GM19467 (cell line): ENCODE results near the gene TCFL5.

Experiments
- ATAC-seq: cut with Tn5 transposase; IDR thresholded peaks from one replicate; pipeline ENCODE4 v1.9.1; 2021; ENCODE audit warnings: mild to moderate bottlenecking, moderate library complexity; ENCODE audit not compliant: unreplicated experiment

TCFL5 gene

DNA sequence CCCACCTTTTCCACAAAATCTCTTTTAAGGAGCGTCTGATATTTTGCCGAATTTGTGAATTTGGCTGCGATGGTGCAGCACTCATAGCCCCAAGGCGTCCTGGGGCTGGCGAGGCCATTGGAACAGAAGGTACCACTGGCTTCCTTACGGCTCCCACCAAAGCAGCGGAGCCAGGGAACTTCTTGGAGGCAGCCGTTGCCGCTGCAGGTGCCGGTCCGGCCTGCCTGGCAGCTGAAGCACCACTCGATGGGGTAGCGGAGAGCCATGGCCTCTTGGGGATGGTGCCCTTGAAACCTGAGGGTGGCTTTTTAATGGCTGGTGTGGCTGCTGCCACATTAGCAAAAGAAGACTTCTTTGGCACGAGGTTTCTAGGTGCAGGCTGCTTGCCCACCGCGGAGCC lies 34.9 kb upstream of the TCFL5 start:
- no peak for ATAC-seq

- ATAC-seq = no peak
Measured at GRCh38 chr20:62895539-62895938, 33.9 kb upstream of the TCFL5 start.

DNA sequence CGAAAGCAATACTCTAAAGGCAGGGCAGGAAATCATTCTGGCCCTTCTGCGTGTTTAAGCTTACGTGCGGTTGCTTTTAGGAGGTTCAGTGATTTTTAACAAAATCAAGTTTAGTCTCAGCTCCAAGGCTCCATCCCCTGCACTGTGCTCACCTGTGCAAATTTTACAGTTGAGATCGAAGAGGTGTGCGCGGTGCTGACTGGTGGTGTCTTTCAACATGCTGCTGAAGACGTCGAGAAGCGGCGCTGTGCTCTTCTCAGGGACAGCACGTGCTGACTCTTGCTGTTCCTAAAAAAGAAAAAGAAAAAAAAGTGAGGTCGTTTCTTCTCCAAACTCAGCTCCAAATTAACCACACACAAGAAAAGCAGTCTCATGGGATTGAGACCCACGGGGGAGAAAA lies 32.6 kb upstream of the TCFL5 start:
- no peak for ATAC-seq

GRCh38 chr20:62893700-62894099 lies 32.1 kb upstream of the TCFL5 start:
- no peak for ATAC-seq

GRCh38 chr20:62892348-62893304 lies 31.0 kb upstream of the TCFL5 start:
- no peak for ATAC-seq

- no peak for ATAC-seq
Measured at GRCh38 chr20:62891111-62891510, 29.5 kb upstream of the TCFL5 start.

DNA sequence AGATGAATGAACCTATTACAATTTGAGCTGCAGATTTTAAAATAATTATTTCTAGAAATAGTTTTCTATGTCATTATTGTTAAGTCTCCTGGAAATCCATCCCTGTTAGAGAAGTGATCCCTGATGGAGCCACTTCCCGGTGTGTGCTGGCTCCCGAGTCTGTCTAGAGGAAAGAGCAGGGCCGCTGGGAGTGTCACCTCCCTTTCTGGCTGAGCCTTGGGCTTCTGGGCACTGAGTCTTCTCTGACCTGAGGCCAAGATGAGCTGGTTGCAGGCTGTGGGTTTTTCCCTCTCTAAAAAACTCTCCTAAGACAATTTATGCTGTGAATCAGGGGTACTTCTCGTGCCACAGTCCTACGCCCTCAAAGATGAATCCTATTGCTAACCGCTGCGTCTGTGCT lies 28.8 kb upstream of the TCFL5 start:
- no peak for ATAC-seq

DNA sequence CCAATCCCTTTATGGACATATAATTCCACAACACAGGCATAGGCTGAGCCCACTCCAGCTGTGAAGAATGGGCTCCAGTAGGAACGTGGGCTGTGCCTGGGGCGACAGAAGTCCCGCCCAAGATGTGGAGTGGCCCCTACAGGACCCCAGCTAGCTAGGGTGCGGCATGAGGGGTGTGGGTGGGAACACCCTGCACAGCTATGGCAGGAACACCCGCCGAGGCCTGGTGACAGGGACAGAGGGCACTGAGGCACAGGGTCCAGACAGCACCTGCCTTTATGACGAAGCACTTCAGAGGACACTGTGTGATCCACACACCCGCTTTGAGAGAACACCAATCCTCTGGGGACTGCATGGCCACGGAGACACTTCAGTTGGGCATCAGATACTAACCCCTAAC lies 28.2 kb upstream of the TCFL5 start:
- ATAC-seq = no peak

DNA sequence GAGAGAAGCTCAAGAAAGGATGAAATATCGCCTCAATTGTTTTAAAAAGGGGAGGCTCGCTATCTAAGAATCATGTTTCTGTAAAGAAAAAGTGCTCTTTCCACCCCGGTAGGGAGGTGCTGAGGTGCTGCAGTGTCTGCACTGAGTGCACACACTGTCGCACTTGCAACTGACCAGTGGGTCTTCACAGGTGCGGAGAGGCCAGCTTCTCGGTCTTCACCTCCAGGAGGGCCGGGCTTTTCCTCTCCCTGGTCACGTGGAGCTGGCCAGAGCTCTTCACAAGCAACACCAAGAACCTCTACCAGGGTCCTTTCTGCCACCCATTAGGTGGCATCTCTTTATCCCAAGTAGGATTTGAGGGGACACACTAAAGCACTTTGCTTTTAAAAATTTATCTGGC lies 27.8 kb upstream of the TCFL5 start:
- no peak for ATAC-seq

- no peak for ATAC-seq
Measured at GRCh38 chr20:62888910-62889309, 27.3 kb upstream of the TCFL5 start.

GRCh38 chr20:62888406-62888805 lies 26.8 kb upstream of the TCFL5 start:
- no peak for ATAC-seq

- no peak for ATAC-seq
Measured at GRCh38 chr20:62887860-62888239, 26.2 kb upstream of the TCFL5 start.

GRCh38 chr20:62887152-62887859 lies 25.7 kb upstream of the TCFL5 start:
- no peak for ATAC-seq

DNA sequence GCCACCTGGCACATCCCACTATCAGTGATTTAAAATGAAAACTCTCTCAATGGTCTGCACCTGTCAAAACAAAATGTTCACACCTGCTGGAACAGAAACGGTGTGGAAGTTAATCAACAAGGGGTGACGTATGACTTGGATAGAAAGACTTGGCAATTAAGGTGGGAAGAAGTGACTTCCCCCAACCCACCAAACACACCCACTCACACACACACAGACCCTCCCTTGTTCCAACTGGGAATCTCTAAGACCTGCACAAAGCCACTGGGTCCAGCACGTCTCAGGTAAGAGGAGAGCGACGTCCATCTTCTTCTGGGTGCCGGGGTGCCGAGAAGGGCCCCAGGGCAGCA lies 25.1 kb upstream of the TCFL5 start:
- no peak for ATAC-seq

DNA sequence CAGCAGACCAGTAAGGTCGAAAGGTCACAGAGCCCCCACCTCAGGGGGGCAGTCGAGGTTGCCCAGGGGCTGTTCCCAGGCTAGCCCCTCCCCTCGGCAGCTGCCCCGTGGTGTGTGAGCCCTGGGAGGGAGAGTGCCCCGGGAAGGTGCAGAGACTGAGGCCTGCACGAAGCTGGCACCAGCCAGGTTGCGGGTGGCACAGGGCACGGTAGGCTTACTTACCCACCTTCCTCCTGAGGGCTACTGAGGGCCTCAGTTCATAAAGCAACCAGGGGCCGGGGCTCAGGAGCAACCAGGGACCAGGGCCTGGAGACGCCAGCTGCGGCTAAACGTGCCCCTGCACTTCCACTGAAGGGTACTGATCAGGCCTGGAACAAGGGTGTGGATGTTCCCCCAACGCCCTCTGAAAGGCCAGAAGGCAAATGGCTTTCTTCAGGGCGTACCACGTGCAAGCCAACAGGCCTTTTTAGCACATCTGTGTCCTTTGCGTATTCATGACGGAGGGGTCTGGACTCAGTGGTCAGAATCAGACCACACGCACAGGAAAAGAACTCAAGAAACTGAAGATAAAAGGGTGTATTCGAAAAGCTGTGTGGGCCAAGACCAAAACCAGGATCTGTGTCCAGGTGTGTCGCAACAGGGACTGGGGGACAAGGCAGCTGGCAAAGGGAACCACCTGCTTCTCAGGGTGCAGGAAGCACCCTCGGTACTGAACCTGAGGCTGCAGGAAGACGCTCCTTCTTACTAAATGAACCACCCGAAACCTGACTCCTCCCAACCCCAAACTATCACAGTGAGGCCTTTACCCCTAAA lies 24.5 kb upstream of the TCFL5 start:
- ATAC-seq = no peak

DNA sequence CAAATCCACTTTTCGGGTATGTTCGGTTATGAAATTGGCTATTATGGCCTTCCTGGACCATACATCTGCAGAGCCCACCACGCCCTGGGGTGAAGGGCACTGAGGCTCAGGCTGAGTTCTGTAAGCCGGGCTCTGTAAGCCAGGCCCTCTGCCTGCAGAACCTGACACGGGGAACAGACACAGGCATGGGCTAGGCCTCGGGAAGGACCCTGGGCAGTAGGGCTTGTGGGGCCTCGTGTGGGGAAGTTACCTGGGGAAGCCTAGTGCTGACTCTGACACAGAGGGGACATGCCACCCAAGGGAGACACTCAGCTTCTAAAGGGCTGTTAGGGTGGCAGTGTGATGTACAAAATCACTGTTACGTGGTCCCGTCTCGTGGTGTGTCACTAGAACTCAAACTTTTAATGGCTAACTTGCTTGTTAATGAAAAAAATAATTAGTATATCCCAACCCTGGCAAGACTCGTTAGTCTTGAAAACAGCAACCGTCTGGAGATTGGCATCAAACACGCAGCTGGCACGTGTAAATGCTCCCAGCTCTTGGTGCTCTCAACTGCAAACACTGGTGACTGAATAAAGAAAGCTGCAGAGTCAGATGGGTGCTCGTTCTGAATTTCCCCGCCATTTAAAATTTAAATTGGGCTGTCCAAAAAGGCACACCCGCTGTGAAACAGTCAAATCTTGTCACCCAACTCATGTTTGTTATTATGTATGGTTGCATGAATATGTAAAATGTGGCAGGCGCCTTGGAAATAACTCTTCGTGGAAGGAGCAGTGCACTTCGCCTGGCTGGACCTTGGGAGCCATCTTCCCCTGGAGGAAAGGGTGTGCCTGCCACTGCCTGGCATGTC lies 23.6 kb upstream of the TCFL5 start:
- no peak for ATAC-seq

DNA sequence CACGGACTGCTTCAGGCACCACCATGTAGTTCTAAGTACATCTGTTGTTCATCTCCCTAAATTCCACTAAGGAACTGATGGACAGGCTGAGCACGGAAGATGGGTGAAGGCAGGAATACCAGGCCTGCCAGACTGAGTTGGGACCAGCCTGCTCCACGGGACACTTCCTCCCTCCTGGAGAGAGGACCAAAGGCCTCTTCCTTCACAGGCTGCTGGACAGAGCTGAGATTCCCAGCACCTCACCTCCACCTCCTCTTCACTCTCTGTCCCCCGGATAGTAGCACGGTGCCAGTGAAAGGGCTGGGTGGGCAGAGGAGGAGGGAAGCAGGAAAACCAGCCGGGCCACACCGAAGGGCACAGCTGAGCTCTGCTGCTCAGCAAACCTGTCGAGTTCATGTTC lies 22.9 kb upstream of the TCFL5 start:
- ATAC-seq = no peak

DNA sequence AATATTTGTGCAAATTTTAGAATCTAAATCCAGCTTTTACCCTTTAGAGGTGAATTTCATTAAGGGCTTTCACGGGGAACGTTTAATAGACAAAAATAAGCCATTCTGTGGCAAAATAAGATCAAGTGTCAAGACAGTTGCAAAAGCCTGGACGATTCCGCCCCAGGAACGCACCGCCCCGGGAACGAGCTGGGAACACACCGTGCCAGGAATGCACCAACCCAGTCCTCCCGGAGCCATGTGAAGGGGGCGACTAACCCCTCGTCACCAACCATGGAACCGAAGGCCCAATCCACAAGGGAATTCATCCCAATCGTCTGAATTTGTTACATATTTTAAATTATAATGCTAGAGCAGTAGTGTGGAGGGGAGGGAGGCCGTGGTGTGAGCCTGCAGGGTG lies 20.8 kb upstream of the TCFL5 start:
- ATAC-seq = no peak

- ATAC-seq = no peak
Measured at GRCh38 chr20:62881662-62882395, 20.2 kb upstream of the TCFL5 start.
